Ovary (tissue), 9 donors: ENCODE results near the gene SEPTIN5. TPM values are rescaled to one million over a fixed set of nuclear protein-coding genes. Genes with fewer than 3 reads are reported as not detected.

ENCODE experiments used
- DNase-seq, 5 donors: peaks; one replicate each; pipeline ENCODE4 v3.0.0-alpha.2; 2019 to 2020
- H3K27ac ChIP-seq, 2 donors: fragments of 200-600 bp; one replicate each; pipeline versions ENCODE4 v1.5.1 to v1.8.0; 2019 to 2022
- H3K27me3 ChIP-seq: fragments of 200-600 bp; one replicate; pipeline ENCODE4 v1.8.0; 2022
- H3K36me3 ChIP-seq: fragments of 200-600 bp; sonication (generic); one replicate; pipeline ENCODE4 v1.5.1; 2019
- H3K4me1 ChIP-seq: one replicate; pipeline ENCODE4 v1.8.1; 2013; ENCODE audit warnings: mild to moderate bottlenecking, moderate library complexity; ENCODE audit not compliant: insufficient read depth
- H3K4me3 ChIP-seq: fragments of 200-600 bp; sonication (generic); one replicate; pipeline ENCODE4 v1.5.1; 2017
- H3K9me3 ChIP-seq, 2 donors: fragments of 200-600 bp in 1 of 2; sonication (generic) in 1 of 2; one replicate each; pipeline versions ENCODE4 v1.5.1 to v1.8.1; 2013 to 2019; ENCODE audit warnings: mild to moderate bottlenecking in 1 of 2, moderate library complexity in 1 of 2
- CTCF ChIP-seq, 3 donors: fragments of 450-650 bp in 2 of 3; fragments of 200-600 bp in 1 of 3; IDR thresholded peaks; one replicate each; pipeline versions ENCODE4 v1.5.1 to v1.8.0; 2016 to 2022; ENCODE audit warnings: antibody characterized with exemption in 3 of 3, mild to moderate bottlenecking in 1 of 3
- EP300 ChIP-seq: sonication (generic); formaldehyde crosslinking; IDR thresholded peaks from one replicate; pipeline ENCODE4 v1.6.1; 2017; ENCODE audit warnings: antibody characterized with exemption
- POLR2A ChIP-seq: fragments of 450-650 bp; IDR thresholded peaks from one replicate; pipeline ENCODE4 v1.6.1; 2017; ENCODE audit warnings: antibody characterized with exemption, mild to moderate bottlenecking, moderate library complexity
- WGBS, 3 donors: extraction: QIAGEN DNeasy Blood & Tissue Kit in 1 of 3; methylation state at CpG; one replicate each; pipeline versions ENCODE4 v1.1.5 to v1.1.7; 2013 to 2017; 5-methylcytosine and 5-hydroxymethylcytosine counted together
- intact Hi-C, 4 donors: fragments of 100-400 bp; cut with DNase I; formaldehyde crosslinking; loops; one replicate each; pipeline versions ENCODE4 v1.11.0 to v1.15.1; 2022 to 2023
- polyA plus RNA-seq, 2 donors: library from polyadenylated mRNA; stranded (reverse); fragments of 200-250 nt in 1 of 2; fragments of 350-450 nt in 1 of 2; fragmentation: Illumina TruSeq in 1 of 2; extraction: RNeasy Lipid Tissue Mini Kit (QIAGEN cat#74804) in 1 of 2; gene quantifications; one replicate each; pipeline ENCODE4 v1.2.3, GENCODE V29; 2013 to 2014
- total RNA-seq, 7 donors: library from RNA; depleted of rRNA in 2 of 7; stranded (reverse); fragments of >200 nt in 2 of 7; fragmentation: NEBNext Ultra II Directional in 3 of 7; extraction: Animal tissue kit (Norgen Biotek cat#: 25700) in 3 of 7; gene quantifications; one replicate each; pipeline versions ENCODE4 v1.1.0 to v1.2.4, GENCODE V29; 2016 to 2023
- donor health status: DM: no; HTN: no; CAD: no; lungs with moderate emphysema.
- donor health status: DM: no; HTN: no; CAD: no.
- donor health status: Bipolar disorder and iron deficiency.
- donor health status: DM: yes; HTN: yes; CAD: no.
- donor health status: DM: no; HTN: no; CAD: no.
- donor health status: DM: yes; HTN: yes; CAD: no.

SEPTIN5 gene
- total and polyA plus RNA-seq, 9 donors: 21.0 to 55.0 (median 30.9) TPM

- Histone ChIP-seq H3K4me3 (no peak overlapping the region), H3K4me1 (no peaks in the 10 kb centered on the region), H3K27me3 (no peaks in the 10 kb centered on the region), H3K36me3 (no peaks in the 10 kb centered on the region), H3K9me3 (no peaks in the 10 kb centered on the region), H3K27ac (no peak overlapping the region)
- 82 to 84% (median 83%) methylated on average over 16 of the region's 16 CpGs for WGBS, 3 donors
- no peak for DNase-seq
- intact Hi-C loops: no loop called here
- TF ChIP-seq EP300 (no peak), CTCF (IDR thresholded peaks at IDR 0.05) (no peak), POLR2A (no peak)
Observed at GRCh38 chr22:19680287-19680881, 33.9 kb upstream of the SEPTIN5 start.

- Histone ChIP-seq H3K27me3 (no peaks in the 10 kb centered on the region), H3K9me3 (no peaks in the 10 kb centered on the region), H3K27ac (no peak overlapping the region), H3K36me3 (no peaks in the 10 kb centered on the region), H3K4me3 (no peak overlapping the region), H3K4me1 (no peaks in the 10 kb centered on the region)
- TF ChIP-seq CTCF (IDR thresholded peaks at IDR 0.05) (no peak), EP300 (no peak), POLR2A (no peak)
- 83 to 90% (median 89%) methylated on average over 11 of the region's 11 CpGs for WGBS, 3 donors
- no peak for DNase-seq
- intact Hi-C loops: no loop called here
Observed at GRCh38 chr22:19680911-19681862, 33.1 kb upstream of the SEPTIN5 start.

GRCh38 chr22:19681863-19682245, 32.4 kb upstream of the SEPTIN5 start:
- no peaks in the 10 kb centered on the region for H3K4me1 ChIP-seq
- no peaks in the 10 kb centered on the region for H3K27me3 ChIP-seq
- 75 to 83% (median 80%) methylated on average over 6 of the region's 6 CpGs for WGBS, 3 donors
- H3K36me3 ChIP-seq: no peaks in the 10 kb centered on the region
- DNase-seq: no peak
- H3K4me3 ChIP-seq: no peak overlapping the region
- H3K9me3 ChIP-seq: no peaks in the 10 kb centered on the region
- intact Hi-C loops: no loop called here
- H3K27ac ChIP-seq: no peak overlapping the region
- TF ChIP-seq CTCF (IDR thresholded peaks at IDR 0.05) (no peak), POLR2A (no peak), EP300 (no peak)

- DNase-seq: no peak
- Histone ChIP-seq H3K27me3 (no peaks in the 10 kb centered on the region), H3K27ac (no peak overlapping the region), H3K9me3 (no peaks in the 10 kb centered on the region), H3K4me1 (no peaks in the 10 kb centered on the region), H3K4me3 (no peak overlapping the region), H3K36me3 (no peaks in the 10 kb centered on the region)
- no peak for TF ChIP-seq POLR2A
- no peak for TF ChIP-seq CTCF (IDR thresholded peaks at IDR 0.05)
- TF ChIP-seq EP300: no peak
- intact Hi-C loops: no loop called here
- 90 to 91% (median 90%) methylated on average over 7 of the region's 7 CpGs for WGBS, 3 donors
Observed at GRCh38 chr22:19686946-19687345, 27.4 kb upstream of the SEPTIN5 start.
